ENCODE results near the gene TMEM217. TPM values are rescaled to one million over a fixed set of nuclear protein-coding genes. Genes with fewer than 3 reads are reported as not detected.
A peak's percentile ranks its signal among the peaks of the same experiment; 100 is the strongest.

Gene TMEM217
- polyA plus RNA-seq, 1 donor from 2014 or later, result 0.32 TPM

- H3K27ac ChIP-seq (ENCODE audit: low read length), result peak within 1 kb of the TSS; percentile 78
- H3K9me3 ChIP-seq (ENCODE audit: low read length), result no peaks in the 10 kb centered on the region
- no peaks in the 10 kb centered on the region for H3K36me3 ChIP-seq (ENCODE audit: insufficient read depth, low read length)
- peaks cover 4% of the 10 kb centered on the region for H3K27me3 ChIP-seq (ENCODE audit: insufficient read depth, low read depth, low read length)
- H2AFZ ChIP-seq (ENCODE audit: low read depth, low read length), result peak within 1 kb of the TSS; percentile 94
- TF ChIP-seq MXI1 (conservative IDR thresholded peaks at IDR 0.05; ENCODE audit: poor library complexity, severe bottlenecking) (no peak), EP300 (conservative IDR thresholded peaks at IDR 0.05; ENCODE audit: poor library complexity, severe bottlenecking) (no peak), SMC3 (conservative IDR thresholded peaks at IDR 0.05; ENCODE audit: poor library complexity) (no peak), REST (IDR thresholded peaks at IDR 0.05; ENCODE audit: borderline replicate concordance) (peak; percentile 22), EZH2 (IDR thresholded peaks at IDR 0.05; ENCODE audit: borderline replicate concordance, insufficient read depth, low read length, poor library complexity, severe bottlenecking) (no peak), CTCF (IDR thresholded peaks at IDR 0.05; ENCODE audit: poor library complexity, severe bottlenecking) (no peak), RAD21 (conservative IDR thresholded peaks at IDR 0.05) (no peak), TAF1 (IDR thresholded peaks at IDR 0.05; ENCODE audit: low read depth) (peak; percentile 43), POLR2AphosphoS5 (IDR thresholded peaks at IDR 0.05) (peak; percentile 46)
- H3F3A ChIP-seq (ENCODE audit: insufficient read depth, low read length, poor library complexity, severe bottlenecking), result peaks cover 3% of the 10 kb centered on the region
- H3K9me2 ChIP-seq (ENCODE audit: insufficient read depth, low read length), result no peaks in the 10 kb centered on the region
- peak within 1 kb of the TSS; percentile 88 for H3K9ac ChIP-seq (ENCODE audit: low read length)
- peaks cover 15% of the 10 kb centered on the region for H3K79me2 ChIP-seq (replicated peaks; ENCODE audit: insufficient read depth, low read length)
- no peaks in the 10 kb centered on the region for H4K20me1 ChIP-seq (ENCODE audit: insufficient read depth)
- H3K4me2 ChIP-seq (ENCODE audit: low read length), result peak within 1 kb of the TSS; percentile 94
- H3K4me3 ChIP-seq (ENCODE audit: low read length), result peak within 1 kb of the TSS; percentile 78
Observed at GRCh38 chr6:37169496-37170272, 88.3 kb downstream of the TMEM217 start, which contains the start of gene PIM1. Gene PIM1, plus strand, starts transcription at chr6:37170152. Its CDS starts 424 bp downstream, at chr6:37170576.

- H3K9me3 ChIP-seq (ENCODE audit: low read length), result no peaks in the 10 kb centered on the region
- H3K27me3 ChIP-seq (ENCODE audit: insufficient read depth, low read depth, low read length), result peaks cover 4% of the 10 kb centered on the region
- H3K9me2 ChIP-seq (ENCODE audit: insufficient read depth, low read length), result no peaks in the 10 kb centered on the region
- peak overlapping the region; percentile 47 for H3K4me2 ChIP-seq (ENCODE audit: low read length)
- H3F3A ChIP-seq (ENCODE audit: insufficient read depth, low read length, poor library complexity, severe bottlenecking), result peaks cover 3% of the 10 kb centered on the region
- TF ChIP-seq EZH2 (IDR thresholded peaks at IDR 0.05; ENCODE audit: borderline replicate concordance, insufficient read depth, low read length, poor library complexity, severe bottlenecking), result no peak
- no peak for TF ChIP-seq CTCF (IDR thresholded peaks at IDR 0.05; ENCODE audit: poor library complexity, severe bottlenecking)
- TF ChIP-seq EP300 (conservative IDR thresholded peaks at IDR 0.05; ENCODE audit: poor library complexity, severe bottlenecking), result no peak
- peak; percentile 8 for TF ChIP-seq REST (IDR thresholded peaks at IDR 0.05; ENCODE audit: borderline replicate concordance)
- TF ChIP-seq POLR2AphosphoS5 (IDR thresholded peaks at IDR 0.05), result peak; percentile 18
- no peak for TF ChIP-seq TAF1 (IDR thresholded peaks at IDR 0.05; ENCODE audit: low read depth)
- TF ChIP-seq MXI1 (conservative IDR thresholded peaks at IDR 0.05; ENCODE audit: poor library complexity, severe bottlenecking), result no peak
- H3K36me3 ChIP-seq (ENCODE audit: insufficient read depth, low read length), result no peaks in the 10 kb centered on the region
- peak overlapping the region; percentile 94 for H2AFZ ChIP-seq (ENCODE audit: low read depth, low read length)
- H3K79me2 ChIP-seq (replicated peaks; ENCODE audit: insufficient read depth, low read length), result peaks cover 15% of the 10 kb centered on the region
- peak overlapping the region; percentile 88 for H3K9ac ChIP-seq (ENCODE audit: low read length)
- peak overlapping the region; percentile 78 for H3K4me3 ChIP-seq (ENCODE audit: low read length)
- peak overlapping the region; percentile 78 for H3K27ac ChIP-seq (ENCODE audit: low read length)
- no peaks in the 10 kb centered on the region for H4K20me1 ChIP-seq (ENCODE audit: insufficient read depth)
Observed at GRCh38 chr6:37168811-37169495, 89.0 kb downstream of the TMEM217 start.

Measured in neural cell (in vitro differentiated cells).